ENCODE measurements around the gene C1RL.

C1RL gene, protein sequence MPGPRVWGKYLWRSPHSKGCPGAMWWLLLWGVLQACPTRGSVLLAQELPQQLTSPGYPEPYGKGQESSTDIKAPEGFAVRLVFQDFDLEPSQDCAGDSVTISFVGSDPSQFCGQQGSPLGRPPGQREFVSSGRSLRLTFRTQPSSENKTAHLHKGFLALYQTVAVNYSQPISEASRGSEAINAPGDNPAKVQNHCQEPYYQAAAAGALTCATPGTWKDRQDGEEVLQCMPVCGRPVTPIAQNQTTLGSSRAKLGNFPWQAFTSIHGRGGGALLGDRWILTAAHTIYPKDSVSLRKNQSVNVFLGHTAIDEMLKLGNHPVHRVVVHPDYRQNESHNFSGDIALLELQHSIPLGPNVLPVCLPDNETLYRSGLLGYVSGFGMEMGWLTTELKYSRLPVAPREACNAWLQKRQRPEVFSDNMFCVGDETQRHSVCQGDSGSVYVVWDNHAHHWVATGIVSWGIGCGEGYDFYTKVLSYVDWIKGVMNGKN

DNA sequence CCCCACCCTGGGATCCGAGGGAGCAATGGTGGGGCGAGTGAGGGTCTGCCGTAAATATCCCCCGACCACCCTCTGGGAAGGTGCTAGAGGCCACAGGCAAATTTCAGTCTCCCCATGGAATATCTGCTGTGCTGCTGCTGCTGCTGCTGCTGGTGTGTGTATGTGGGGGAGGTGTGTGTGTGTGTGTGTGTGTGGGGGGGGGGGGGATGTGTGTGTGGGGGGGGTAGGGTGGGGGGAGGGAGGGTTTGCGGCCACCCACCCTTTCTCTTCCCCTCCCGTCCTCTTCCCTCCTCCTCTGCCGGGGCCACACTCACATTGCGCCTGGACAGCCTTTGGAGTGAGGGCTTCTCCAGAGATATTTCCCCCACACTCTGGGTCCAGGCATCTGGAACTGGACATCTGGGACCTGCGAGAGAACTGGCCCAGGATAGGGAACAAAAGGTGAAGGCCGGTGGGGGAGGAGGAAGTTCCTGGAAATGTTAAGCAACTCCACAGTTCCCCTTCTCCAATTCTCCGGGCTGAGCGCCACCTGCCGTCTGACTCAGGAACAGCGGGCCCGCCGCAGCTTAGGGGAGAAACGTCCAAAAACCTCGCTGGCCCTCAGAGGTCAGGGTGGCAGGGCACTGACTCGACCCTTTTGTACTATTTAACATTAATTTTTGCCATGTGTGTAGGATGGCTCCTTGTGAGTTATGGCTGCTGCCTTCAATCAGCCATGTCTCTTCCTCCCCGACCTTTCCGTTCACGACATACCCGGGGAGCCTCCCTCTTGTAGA is at the start of gene C1RL:
Gene C1RL, minus strand, starts transcription at position 419 of the 776 bp plus-strand sequence. Its CDS starts 34 bp downstream, at position 385.
- peak; percentile 77 for DNase-seq

DNA sequence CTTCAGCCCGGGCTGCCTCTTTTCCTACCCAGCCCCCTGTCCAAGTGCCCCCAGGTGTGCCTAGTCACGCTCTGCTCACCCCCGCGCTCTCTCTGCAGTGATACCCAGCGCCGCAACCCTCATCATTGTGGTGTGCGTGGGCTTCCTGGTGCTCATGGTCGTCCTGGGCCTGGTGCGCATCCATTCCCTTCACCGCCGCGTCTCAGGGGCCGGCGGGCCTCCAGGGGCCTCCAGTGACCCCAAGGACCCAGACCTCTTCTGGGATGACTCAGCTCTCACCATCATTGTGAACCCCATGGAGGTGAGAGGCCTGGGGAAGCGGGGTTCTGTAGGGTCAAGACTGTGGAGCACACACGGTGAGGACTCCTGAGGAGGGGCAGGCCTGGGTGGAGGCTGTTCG is 48.4 kb upstream of the C1RL start:
- DNase-seq: no peak

DNA sequence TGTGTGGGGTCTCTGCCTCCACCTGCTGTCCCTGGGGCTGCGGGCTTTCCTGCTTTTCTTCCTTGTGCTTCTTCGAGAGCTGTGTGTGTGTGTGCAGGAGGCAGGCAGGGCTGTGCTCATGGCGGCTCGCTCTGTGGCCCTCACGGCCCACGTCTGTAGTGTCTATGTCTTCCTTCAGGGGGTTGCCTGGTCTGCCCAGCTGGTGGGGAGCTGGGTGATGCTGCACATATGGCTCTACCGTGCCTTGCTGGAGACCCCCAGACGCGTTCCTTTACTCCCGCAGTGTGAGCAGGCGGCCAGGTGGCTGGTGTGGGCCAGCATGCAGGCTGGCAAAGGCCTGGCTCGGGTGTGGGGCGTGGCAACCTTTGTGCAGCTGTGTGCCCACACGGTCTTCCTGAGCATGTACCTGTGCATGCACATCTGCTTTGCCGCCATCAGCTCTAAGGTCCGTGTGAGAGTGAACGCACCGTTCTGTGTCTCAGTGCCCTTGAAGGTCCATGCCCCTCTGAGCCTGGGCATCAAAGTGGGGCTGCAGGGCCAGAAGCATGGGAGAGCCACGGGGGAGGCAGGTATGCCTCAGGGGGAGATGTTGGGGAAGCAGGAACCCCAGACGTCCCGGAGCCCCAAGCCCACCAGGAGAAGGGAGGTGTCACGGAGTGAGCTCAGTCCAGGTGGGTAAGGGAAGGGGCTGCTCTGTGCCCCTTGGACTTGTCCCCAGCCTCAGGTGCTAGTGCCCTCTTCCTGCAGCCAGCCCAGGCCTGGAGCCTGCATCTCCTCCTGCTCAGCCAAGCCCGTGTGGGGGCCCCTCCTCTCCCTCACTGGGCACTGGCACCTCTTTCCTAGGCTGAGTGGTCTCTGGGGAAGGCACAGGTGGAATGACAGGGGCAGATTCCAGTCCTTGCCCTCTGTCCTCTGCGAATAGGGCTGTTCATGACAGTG is 47.5 kb upstream of the C1RL start:
- no peak for DNase-seq

DNA sequence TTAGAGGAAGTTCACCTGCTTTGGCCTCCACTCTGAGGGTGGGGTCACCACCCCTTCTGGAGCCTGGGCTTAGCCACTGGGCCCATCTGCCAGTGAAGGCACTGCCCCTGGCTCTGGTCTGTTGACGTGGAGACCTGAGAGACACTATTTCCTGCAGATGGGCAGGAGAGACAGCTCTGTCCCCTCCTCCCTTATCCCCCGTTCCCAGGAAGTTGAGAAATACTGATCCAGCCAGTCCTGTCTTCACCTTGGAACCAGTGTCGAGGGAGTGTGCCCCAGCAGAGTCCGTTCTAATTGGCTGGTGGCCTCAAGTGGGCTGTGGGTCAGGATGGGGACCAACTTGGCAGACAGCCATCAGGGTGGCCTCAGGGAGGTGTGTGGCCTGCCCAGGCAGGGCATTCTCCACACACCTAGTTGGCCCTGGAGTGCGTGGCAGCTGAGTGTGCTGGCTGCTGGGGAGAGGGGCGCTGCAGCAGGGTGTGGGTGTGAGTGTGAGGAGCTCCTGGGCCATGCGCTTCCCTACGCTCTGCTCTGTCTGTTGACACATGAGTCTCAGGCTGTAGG is 46.5 kb upstream of the C1RL start:
- no peak for DNase-seq

DNA sequence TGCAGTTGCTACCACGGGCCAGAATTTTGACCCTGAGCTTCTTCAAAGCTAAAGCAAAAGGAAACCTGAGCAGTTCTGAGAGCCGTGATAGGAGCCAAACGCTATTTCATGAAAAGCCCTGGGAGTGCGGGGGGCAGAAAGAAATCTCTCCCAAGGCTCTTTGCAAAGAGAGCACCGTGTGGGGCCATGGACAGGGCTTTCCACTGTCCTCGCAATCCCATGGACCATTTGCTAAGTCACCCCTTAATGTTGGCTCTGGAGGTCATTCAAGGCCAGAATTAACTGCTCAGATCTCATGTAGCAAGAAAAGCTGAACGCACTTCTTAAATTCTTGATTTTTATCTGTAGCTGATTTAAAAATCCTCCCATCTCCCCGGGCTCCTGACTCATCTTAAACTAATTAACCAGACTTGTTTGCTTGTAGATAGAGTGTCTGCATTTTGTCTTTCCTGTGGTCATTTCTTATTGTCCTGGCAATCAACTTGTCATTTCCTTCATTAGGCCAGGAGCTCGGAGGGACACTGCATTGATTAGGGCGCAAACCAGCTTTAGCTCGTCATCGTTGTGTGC is 46.0 kb upstream of the C1RL start:
- DNase-seq: no peak

DNA sequence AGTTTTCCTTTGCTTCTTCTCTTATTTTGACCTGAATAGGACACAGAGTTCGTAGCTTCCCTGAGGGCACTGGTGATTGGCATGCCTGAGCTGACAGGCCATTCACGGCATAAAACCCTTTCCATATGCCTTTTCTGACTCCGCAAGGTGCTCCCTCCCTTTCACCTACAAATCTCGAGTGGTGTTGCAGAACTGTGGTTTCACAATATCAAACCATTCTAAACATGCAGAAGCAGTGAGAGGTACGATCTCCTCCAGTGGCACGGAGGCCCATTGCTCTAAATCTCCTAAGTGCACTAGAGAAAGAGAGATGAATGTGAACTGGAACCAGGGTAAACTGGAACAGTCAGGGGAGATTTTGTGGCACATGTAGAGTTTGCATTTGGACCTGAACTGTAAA is 45.0 kb upstream of the C1RL start:
- no peak for DNase-seq

DNA sequence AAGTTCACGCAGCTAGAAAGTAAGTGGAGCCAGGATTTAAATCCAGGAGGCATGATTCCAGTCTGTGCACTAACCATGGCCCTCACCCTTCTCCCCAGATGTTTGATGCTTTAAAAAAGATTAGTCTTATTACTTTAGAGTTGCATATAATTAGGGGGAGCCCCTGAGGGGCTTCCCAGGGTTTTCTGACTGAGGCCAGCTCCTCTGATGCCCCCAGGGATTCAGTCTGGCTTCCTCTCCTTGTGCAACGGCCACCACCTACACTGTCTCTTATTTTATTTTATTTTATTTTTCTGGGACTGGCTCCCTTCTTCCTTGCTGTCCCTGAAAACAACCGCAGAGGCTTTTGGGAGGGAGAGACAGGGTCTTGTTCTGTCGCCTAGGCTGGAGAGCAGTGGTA is 43.8 kb upstream of the C1RL start:
- DNase-seq: no peak

DNA sequence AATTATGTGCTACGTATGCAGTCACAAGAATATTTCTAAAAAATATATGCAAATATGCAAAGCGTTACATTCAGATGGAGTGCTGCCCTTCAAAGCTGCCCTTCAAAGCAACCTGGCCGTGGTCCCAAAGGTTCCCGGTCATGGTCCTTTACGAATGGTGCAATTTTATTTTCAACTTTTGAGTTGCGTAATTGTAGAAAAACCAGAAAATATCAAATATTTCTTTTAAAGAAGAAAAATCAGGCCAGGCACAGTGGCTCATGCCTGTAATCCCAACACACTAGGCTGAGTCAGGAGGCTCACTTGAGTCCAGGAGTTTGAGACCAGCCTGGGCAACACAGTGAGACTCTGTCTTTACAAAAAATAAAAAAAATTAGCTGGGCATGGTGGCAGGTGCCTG is 42.5 kb upstream of the C1RL start:
- no peak for DNase-seq

DNA sequence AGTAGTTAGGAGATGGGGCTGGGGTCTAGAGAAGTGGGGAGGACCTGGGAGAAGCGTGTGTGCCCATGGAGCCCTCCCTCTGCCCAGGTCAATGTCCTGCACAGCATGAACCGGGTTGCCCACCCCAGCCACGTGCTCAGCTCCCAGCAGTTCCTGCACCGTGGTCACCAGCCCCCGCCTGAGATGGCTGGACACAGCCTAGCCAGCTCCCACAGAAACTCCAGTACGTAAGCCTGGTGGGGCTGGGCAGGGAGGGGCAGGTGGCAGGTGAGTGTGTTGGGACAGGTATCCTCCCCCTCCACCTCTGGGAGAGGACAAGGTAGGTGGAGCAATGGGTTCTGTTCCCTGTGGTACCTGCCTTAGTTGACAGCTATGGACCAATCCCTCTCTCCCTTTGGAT is 41.8 kb upstream of the C1RL start:
- DNase-seq: no peak

DNA sequence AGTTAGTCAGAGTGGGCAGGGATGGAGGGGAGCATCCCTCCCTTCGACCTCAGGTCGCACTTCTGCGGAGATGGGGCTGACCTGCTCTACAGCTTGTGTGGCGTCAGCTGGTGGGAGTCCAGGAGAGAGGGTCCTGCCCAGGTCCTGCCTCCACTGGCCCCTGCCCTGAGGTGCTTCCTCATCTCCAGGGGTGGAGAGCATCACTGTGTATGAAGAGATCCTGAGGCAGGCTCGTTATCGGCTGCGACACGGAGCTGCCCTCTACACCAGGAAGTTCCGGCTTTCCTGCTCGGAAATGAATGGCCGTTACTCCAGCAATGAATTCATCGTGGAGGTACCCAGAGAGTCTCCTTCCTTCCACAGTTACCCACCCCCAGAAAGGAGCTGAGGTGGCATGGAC is 41.3 kb upstream of the C1RL start:
- no peak for DNase-seq

DNA sequence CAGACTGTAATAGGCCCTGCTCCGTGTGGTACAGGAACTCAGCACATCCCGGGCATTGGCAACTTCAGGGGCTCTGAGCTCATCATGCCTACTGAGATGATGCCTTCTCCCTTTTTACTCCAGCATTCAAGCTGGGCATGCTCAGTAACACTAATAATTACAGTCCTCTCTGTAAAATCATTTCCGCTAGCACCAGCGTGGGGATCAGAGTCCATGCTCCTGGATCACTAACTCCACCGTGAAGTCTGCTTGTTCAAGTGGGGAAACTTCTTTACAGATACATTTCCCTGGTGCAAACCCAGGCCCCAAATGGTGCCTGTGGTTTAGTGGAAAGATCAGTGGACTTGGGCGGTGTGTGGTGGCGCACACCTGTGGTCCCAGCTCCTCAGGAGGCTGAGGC is 37.9 kb upstream of the C1RL start:
- DNase-seq: no peak

DNA sequence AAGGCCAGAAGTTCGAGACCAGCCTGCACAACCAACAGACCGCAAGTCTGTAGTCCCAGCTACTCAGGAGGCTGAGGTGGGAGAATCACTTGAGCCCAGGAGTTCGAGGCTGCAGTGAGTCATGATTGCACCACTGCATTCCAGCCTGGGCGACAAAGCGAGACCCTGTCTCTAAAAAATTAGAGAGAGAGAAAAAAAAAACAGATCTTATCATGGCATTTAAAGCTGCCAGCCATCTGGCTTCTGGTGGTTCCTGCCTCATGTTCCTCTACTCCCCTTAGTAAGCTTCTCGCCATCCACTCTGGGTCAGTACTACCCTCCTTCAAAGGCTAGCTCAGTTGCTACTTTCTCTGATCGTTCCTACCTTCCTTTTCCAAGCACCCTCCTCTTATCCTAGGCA is 37.2 kb upstream of the C1RL start:
- DNase-seq: no peak

DNA sequence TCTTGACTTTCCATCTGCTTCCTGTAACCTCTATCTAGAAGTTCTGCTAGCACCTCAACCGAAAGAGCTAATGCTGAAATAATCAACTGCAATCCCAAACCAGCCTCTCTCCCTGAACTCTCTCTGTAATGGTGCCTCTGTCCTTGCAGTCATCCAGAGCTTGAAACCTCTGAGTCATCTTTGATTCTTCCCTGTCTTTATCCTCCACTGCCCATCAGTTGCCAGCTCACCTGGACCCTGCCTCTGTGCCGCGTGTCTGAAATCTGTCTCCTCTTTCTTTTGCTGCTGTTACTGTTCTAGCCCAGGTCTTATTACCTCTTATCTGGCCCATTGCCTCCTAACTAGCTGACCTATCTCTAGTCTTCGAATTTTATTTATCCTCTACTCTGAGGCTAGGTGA is 36.7 kb upstream of the C1RL start:
- no peak for DNase-seq

DNA sequence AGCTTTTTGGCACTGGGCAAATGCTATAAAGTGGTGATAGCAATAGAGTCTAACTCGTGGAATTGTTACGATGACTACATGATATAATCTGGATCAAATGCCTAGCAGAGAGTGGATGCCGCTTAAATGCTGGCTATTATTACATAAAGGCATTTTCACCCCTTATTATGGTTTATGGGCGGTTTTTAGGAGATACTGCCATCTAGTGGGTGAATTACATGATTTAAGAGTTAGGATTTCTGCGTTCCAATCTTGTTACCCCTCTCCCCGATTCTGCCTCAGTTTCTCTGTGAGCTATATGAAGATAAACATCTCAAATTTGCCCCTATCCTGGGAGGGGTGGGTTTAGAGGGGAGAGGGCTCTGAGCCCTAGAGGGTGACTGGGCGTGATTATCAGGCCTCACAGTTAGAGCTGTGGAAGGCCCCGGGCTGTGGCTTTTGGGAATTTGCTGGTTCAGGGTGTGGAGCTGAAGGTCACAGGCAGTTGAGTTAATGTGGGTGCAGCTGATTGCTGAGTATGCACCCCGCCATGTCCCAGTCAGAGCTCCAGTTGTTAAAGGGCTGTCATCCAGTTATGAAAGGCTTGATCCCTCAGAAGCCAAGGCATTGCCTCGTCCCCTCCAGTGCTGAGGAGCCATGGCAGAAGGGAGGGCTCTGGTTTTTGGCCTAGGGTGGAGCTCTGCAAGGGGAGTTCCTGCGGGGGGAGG is 35.6 kb upstream of the C1RL start:
- DNase-seq: no peak

DNA sequence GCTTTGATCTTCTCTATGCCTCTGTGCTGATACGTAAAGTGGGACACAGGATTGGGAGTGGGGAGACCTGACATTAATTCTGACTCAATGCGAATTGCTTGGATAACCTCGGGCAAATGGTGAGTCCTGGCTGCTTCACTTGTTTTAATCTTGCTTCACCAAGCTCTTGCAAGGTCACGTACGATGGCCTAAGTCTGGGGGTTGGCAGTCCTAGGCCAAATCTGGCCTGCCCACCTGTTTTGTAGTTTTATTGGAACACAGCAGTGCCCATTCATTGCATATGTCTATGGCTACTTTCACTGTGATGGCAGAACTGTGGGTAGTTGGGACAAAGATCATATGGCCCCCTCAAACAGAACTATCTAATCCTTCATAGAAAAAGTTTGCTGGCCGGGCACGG is 34.5 kb upstream of the C1RL start:
- DNase-seq: no peak

DNA sequence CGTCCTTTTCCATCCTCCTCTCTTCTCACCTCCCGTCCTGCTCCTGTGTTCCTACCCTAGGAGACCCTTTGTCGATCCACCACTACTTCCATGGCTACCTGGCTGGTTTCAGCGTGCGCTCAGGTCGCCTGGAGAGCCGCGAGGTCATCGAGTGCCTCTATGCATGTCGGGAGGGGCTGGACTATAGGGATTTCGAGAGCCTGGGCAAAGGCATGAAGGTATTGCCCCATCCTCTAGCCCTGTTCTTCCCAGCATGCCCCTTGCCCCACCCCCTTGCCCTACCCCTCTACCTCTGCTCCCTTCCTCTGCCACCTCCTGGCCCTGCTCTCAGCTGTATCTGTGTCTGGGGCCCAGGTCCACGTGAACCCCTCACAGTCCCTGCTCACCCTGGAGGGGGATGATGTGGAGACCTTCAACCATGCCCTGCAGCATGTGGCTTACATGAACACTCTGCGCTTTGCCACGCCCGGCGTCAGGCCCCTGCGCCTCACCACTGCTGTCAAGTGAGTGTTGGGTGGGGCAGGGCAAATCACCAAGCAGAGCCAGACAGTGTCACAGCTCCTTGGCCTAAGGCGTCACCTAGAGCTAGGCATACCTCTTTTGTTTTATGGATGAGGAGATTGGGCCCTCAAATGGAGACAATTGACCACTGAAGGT is 33.9 kb upstream of the C1RL start:
- DNase-seq: no peak

DNA sequence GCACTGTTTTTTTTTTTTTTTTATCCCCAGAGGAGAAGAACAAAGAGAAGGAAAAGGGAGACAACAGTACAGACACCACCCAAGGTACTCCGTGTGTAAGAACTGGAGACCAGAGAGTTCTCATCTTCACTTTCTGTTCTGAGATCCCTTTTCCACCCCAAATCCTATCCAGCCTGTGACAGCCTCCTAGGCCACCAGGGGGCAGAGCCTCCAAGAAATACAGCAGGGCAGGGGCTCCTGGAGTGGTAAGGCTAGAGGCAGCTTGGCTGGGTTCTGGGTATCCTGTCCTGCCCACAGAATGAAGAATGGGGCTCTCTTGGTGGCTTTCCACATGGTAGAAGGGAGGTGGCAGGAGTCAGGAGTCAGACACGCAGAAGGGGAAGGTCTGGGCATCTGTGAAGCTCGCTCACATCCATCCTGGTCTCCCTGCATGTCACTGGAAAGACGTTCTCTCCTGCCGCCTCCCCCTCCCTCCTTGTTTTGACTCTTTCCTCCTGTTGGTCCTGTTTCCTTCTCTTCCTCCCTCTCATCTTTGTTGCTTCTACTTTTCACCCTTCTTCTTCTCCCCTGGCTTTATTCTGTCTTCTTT is 33.1 kb upstream of the C1RL start:
- peak; percentile 18 for DNase-seq

DNA sequence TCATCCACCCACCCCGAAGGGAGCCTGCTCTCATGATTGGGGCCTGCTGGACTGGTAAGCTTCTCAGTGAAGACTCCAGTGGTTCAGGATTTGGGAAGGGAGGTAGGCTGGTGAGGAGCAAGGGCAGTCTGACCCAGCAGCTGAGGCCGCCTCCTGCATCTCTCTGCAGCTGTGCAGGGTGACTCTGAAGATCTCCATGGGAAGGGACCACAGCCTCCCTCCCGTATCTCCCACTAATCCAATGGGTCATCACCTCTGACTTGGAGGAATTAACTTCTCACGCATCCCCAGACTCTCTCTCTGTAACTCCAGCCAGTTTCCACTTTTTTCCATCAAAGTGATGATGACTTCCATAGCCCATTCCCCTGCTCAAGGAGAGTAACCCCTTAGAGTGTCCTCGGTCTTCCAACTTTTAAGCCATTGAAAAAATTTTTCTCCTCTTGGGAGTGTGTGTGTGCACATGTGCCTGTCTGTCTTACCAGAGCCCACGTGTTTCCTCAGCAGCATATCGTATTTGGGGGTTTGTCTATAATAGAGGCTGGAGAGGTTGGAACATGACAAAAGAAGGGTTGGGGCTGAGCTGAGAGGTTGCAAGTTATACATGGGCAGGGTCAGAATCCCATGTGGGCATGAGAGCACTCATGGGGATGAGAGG is 32.5 kb upstream of the C1RL start:
- DNase-seq: no peak

DNA sequence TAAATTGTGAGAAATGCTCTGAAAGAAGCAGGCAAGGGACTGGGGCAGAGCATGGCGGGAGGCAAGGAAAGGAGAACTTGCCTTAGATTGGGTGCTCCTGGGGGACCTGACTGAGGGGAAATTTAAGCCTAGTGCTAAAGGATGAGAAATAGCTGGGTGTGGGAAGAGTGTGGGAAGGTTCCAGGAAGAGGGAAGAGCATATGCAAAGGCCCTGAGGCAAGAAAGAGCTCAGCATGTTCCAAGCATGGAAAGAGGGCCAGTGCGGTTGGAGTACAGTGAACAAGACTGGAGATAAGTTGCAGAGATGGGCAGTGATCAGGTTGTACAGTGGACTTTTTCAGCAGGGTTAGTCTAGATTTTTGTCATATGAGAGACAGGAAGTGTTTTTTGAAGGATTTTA is 30.2 kb upstream of the C1RL start:
- no peak for DNase-seq

DNA sequence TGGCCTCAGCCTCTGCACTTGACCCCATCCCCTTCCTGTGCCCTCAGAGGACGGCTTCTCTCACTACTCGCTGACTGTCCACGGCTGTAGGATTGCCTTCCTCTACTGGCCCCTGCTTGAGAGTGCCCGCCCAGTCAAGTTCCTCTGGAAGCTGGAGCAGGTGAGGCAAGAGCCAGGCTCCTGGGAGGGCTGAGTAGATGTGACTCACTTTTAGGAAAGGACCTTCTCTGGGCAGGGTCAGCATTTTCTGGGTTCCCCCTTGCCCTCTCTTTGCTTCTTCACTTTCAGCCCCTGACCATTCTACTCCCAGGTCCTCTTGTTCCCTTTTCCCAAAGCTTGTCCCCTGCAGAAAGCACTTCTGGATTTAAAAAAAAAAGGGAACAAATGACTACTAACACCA is 28.9 kb upstream of the C1RL start:
- no peak for DNase-seq

Measured in GF-D8 (cell line).